RPMI8226 (cell line): ENCODE measurements around the gene ATRNL1.
"Not testable (repeated sequence)": the region's sequence is repeated elsewhere in the genome, so short reads cannot be mapped to it uniquely, and the experiment has no call there.

Source experiments
- DNase-seq: peaks from one replicate; pipeline ENCODE4 v3.0.0-alpha.2; 2015

The ATRNL1 gene

DNA sequence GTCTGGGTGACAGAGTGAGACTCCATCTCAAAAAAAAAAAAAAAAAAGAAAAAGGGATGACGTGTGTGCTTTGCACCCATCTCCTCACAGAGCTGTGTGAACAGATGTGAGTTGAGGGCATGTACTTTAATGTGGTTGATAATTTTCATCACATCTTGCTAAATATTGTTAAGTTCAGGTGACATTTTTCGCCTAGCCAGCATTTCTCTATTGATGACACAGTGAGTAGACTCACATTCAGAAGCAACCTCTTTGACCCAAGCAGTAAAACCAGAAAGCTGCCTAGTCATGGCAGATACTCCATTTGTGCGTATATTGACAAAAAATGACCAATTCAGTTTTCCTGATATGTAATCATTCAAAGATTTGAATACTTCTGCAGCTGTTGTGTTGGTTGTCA, 126.0 kb downstream of the ATRNL1 start:
- DNase-seq: peak; percentile 20

- no peak for DNase-seq
These were observed 128.9 kb downstream of the ATRNL1 start for GRCh38 chr10:115222039-115222438.

DNA sequence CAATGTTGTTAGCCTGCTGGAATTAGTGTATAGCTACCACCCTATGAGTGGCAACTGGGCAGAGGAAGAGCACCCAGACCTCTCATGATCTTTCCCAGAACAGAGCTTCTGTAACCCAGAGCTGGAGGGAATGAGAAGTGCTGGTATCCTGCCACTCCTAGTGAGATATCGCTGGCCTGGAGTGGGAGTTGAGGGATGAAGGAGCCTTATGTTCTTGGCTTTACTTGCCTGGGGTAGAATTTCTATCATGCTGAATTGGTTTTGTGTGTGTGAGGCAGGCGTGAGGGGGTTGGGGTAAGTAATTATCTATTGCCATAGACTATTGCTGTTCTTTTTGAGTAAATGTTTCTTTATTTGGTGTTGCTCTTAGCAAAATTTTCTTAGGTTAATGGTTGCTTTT, 146.6 kb downstream of the ATRNL1 start:
- no peak for DNase-seq

- DNase-seq: no peak
These were observed 157.6 kb downstream of the ATRNL1 start for GRCh38 chr10:115250784-115251183.

DNA sequence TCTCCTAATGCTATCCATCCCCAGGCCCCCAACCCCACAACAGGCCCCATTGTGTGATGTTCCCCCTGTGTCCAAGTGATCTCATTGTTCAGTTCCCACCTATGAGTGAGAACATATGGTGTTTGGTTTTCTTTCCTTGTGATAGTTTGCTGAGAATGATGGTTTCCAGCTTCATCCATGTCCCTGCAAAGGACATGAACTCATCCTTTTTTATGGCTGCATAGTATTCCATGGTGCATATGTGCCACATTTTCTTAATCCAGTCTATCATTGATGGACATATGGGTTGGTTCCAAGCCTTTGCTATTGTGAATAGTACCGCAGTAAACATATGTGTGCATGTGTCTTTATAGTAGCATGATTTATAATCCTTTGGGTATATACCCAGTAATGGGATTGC, 160.6 kb downstream of the ATRNL1 start:
- not testable (repeated sequence) for DNase-seq

GRCh38 chr10:115272482-115272881, 179.3 kb downstream of the ATRNL1 start:
- no peak for DNase-seq

DNA sequence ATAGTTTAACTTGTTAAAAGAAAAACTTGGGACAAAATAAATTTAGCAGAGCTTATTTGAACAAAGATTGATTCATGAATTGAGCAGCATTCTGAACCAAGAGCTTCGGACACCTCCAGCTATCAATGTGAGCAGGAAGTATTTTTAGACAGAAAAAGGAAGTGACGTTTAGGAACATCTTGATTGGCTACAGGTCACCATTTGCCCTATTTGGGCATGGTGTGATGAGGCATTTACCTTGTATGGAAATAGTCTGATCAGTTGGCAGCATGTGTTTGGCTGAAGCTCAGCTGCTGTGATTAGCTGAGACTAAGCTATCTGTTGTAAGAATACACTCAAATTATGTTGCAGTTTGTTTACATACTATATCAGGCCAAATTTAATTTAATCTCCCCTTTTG, 185.1 kb downstream of the ATRNL1 start:
- DNase-seq: no peak

DNA sequence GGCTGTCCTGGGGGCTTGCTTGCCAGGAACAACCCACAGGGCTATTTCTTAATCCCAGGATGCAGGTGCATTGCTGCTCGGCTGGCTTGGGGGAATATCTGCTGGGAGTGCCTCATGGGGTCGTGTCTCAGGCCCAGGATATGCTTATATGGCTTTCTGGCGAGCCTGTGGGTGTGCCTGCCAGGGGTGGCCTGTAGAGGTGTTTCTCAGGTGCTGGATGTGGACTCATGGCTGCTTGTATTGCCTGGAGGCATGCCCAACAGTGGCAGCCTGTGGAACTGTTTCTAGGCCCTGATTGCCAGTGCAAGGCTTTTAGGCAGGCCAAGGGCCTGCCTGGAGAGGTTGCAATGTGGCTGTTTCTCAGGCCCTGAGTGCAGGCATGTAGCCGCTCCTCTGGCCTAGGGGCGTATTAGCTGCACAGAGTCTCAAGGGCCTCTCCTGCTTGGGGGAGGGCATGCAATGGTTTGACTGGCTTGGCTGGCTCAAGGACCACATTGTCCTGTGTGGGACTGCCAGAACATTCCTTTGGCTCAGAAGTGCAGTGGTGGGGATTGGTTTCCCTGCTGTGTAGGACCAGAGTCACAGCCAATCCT, 202.1 kb downstream of the ATRNL1 start:
- no peak for DNase-seq

DNA sequence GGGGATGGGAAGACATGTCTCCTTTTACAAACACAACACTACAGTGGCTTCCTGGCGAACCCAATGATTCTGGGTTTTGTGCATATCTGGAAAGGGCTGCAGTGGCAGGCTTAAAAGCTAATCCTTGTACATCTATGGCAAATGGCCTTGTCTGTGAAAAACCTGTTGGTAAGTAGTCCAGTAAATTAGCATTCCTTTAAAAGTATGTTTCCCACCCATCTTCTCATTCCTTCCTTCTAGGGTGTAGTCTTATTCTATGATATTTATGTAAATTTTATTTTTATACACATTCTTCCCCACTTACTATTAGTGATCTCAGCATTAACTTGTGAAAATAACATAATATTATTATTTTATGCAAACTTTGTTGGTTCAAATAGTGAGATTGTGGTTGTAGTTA, 206.9 kb downstream of the ATRNL1 start:
- DNase-seq: no peak

GRCh38 chr10:115319669-115320068, 226.5 kb downstream of the ATRNL1 start:
- not testable (repeated sequence) for DNase-seq

DNA sequence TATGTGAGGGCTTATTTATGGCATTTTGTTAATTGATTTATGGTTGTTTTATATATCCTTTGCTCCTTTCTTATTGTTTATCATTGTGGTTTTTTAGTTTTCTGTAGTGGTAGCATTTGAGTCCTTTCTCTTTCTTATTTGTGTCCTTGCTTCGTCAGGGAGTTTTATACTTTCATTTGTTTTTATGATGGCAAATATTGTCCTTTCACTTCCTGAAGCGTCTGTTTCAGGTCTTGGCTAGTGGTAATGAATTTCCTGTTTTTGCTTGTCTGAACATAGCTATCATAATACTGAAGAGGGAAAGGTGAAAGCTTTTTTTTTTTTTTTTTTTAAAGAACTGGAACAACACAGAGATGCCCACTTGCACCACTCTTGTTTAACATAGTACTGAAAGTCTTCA, 228.2 kb downstream of the ATRNL1 start:
- no peak for DNase-seq

- DNase-seq: no peak
These were observed 235.2 kb downstream of the ATRNL1 start for GRCh38 chr10:115328331-115328730.

DNA sequence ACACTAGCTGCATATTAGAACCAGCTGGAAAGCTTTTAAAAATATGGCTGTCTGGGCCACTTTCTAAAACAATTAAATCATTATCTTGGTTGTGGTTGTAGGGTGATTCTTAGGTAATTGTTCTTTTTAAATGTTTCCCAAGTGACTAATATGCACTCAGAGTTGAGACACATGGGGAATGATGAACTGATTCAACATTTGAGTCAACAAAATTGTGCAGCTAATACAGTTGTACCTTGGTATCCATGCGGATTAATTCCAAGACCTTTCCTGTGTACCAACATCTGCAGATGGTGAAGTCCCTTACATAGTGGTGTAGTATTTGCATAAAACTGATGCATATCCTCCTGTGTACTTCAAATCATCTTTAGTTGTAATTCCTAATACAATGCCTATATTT, 242.2 kb downstream of the ATRNL1 start:
- no peak for DNase-seq

- DNase-seq: peak; percentile 61
These were observed 262.1 kb downstream of the ATRNL1 start for GRCh38 chr10:115355162-115355760.

DNA sequence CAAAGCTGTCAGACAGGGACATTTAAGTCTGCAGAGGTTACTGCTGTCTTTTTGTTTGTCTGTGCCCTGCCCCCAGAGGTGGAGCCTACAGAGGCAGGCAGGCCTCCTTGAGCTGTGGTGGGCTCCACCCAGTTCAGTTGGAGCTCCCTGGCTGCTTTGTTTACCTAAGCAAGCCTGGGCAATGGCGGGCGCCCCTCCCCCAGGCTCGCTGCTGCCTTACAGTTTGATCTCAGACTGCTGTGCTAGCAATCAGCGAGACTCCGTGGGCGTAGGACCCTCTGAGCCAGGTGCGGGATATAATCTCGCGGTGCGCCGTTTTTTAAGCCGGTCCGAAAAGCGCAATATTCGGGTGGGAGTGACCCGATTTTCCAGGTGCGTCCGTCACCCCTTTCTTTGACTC, 274.8 kb downstream of the ATRNL1 start:
- not testable (repeated sequence) for DNase-seq

- no peak for DNase-seq
These were observed 285.9 kb downstream of the ATRNL1 start for GRCh38 chr10:115379064-115379463.

DNA sequence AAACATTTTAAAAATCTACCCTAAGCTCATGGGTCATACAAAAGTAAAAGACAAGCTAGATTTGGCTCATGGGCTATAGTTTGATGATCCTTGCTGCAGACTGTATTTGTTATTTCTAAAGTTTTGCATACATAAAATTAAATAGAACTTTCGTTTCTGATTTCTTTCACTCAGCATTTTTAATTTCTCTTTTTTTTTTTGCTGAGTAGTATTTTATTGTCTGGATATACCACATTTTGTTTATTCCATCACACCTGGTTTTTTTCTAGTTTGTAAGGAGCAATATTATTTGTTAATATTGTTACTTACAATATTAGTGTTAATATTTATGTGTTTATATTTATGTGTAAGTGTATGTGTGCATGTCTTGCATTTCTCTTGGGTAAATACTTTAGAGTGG, 291.5 kb downstream of the ATRNL1 start:
- no peak for DNase-seq

GRCh38 chr10:115390607-115391006, 297.4 kb downstream of the ATRNL1 start:
- no peak for DNase-seq

DNA sequence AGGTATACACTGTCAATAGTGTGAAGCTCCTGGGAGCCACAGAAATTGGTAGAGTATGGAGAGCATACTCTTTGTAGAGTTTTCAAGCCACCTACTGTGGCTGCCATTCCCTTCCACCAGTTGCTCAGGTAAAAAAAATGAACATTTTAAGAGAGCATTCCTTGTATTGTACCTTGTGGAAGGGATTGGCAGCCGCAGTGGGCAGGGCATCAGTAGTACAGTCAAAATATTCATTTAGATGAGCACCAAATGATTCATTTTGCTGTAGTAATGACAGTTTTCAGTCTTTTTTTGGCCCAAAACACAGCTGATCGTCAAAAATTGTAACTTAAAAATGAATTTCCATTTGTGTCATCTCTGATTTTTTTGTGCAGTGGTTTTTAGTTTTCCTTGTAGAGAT, 304.9 kb downstream of the ATRNL1 start:
- DNase-seq: no peak

DNA sequence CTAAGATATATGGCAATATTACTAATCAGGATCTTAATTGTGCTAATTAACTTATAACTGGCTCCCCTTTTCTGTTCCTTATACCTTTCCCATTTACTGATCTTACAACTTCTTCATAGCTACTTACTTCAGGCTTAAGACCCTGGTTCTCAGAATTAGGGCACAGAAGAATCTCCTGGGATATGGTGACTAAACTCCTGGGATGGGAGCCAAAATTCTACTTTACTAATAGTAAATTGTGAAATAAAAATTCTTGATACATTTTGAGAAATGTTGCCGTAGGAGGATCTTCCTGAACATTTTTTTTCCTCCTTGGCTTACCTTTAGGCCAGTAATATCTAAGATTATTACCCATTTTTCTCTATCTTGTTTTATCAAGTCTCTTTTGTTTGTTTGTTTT, 309.5 kb downstream of the ATRNL1 start:
- DNase-seq: no peak

DNA sequence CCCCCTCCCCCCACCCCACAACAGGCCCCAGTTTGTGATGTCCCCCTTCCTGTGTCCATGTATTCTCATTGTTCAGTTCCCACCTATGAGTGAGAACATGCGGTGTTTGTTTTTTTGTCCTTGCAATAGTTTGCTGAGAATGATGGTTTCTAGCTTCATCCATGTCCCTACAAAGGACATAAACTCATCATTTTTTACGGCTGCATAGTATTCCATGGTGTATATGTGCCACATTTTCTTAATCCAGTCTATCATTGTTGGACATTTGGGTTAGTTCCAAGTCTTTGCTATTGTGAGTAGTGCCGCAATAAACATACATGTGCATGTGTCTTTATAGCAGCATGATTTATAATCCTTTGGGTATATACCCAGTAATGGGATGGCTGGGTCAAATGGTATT, 312.7 kb downstream of the ATRNL1 start:
- DNase-seq: not testable (repeated sequence)

DNA sequence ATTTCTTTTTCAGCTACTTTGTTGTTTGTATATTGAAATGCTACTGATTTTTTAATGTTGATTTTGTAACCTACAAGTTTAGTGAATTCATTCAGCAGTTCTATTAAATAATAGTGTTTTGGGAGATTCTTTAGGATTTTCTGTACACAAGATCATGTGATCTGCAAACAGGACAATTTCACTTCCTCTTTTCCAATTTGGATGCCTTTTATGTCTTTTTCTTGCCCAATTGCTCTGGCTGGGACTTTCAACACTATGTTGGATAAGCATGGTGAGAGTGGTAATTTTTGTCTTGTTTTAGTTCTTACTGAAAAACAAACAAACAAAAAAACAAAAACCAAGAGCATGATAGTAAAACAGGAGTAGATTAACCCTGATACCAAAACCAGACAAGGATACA, 316.2 kb downstream of the ATRNL1 start:
- DNase-seq: no peak

DNA sequence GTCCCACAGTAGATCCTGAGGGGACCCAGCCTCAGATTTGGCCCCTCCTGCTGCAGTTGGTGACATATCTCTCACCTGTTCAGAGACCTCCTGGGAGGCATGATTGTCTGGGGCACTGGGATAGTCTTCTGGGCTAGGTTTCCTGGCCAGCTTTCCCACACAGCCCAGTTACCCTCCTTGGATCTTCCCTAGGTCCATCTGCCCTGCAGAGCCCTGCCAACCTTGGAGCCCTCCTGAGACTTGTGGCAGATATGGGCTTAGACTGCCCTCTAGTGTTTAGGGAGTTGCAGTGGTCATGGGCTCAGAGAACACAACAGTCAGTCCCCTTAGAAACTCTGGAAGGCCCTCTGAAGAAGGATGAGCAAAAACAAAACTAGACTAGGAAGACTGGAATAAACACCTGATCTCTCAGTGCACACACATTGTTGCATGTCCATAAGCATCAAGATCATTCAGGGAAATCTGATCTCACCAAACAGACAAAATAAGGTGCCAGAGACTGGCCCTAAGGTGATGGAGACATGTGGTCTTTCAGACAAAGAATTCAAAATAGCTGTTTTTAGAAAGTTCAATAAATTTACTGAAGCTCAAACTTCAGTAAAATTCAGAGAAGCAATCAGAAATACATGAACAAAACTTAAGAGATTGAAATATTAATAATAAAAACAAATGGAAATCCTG, 324.6 kb downstream of the ATRNL1 start:
- peak; percentile 44 for DNase-seq

GRCh38 chr10:115422624-115423023, 329.5 kb downstream of the ATRNL1 start:
- DNase-seq: no peak

DNA sequence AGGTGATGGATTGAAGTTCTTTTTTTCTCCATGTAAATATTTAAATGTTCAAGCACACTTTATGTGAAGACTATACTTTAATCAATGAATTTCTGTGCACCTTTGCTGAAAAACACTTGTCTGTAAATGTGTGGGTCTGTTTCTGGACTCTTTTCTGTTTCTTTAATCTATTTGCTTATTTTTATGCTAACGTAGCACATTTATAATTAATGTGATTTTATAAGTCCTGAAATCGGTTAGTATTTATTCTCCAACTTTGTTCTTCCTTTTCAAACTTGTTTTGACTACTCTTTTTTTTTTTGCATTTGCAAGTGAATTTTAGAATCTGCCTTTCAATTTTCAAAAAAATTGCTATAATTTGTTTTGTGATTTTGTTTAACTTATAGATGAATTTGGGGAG, 334.4 kb downstream of the ATRNL1 start:
- DNase-seq: no peak
